GM12874 (cell line): ENCODE data around the gene GHRHR.

ENCODE experiments used
- TF ChIP-seq, protein P1 (sequence below): IDR thresholded peaks from 2 replicates; pipeline ENCODE4 v1.5.1; 2011; ENCODE audit warnings: low read depth, mild to moderate bottlenecking, control low read depth, low read length, moderate library complexity; ENCODE audit not compliant: insufficient read depth

GHRHR gene

GRCh38 chr7:31022726-31023125, 59.0 kb downstream of the GHRHR start:
- TF ChIP-seq, protein P1, sequence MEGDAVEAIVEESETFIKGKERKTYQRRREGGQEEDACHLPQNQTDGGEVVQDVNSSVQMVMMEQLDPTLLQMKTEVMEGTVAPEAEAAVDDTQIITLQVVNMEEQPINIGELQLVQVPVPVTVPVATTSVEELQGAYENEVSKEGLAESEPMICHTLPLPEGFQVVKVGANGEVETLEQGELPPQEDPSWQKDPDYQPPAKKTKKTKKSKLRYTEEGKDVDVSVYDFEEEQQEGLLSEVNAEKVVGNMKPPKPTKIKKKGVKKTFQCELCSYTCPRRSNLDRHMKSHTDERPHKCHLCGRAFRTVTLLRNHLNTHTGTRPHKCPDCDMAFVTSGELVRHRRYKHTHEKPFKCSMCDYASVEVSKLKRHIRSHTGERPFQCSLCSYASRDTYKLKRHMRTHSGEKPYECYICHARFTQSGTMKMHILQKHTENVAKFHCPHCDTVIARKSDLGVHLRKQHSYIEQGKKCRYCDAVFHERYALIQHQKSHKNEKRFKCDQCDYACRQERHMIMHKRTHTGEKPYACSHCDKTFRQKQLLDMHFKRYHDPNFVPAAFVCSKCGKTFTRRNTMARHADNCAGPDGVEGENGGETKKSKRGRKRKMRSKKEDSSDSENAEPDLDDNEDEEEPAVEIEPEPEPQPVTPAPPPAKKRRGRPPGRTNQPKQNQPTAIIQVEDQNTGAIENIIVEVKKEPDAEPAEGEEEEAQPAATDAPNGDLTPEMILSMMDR = no peak

DNA sequence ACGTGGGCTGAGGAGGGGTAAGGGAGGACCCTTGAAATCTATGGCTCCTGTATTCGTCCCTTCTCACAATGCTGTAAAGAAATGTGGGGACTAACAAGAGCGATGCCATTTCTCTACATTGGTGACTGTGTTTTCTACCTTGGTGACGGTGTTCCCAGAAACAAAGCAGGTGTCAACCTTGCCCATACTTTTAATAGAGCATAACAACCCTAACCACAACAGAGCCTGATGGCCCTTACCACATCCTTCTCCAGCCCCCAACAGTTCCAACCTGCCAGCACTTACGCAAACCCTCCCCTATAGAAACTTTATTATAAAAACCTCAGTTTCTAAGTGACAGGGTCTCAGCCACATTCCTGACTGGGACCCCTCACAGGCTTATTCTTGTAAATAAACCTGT, 60.1 kb downstream of the GHRHR start:
- TF ChIP-seq, protein P1 = no peak

DNA sequence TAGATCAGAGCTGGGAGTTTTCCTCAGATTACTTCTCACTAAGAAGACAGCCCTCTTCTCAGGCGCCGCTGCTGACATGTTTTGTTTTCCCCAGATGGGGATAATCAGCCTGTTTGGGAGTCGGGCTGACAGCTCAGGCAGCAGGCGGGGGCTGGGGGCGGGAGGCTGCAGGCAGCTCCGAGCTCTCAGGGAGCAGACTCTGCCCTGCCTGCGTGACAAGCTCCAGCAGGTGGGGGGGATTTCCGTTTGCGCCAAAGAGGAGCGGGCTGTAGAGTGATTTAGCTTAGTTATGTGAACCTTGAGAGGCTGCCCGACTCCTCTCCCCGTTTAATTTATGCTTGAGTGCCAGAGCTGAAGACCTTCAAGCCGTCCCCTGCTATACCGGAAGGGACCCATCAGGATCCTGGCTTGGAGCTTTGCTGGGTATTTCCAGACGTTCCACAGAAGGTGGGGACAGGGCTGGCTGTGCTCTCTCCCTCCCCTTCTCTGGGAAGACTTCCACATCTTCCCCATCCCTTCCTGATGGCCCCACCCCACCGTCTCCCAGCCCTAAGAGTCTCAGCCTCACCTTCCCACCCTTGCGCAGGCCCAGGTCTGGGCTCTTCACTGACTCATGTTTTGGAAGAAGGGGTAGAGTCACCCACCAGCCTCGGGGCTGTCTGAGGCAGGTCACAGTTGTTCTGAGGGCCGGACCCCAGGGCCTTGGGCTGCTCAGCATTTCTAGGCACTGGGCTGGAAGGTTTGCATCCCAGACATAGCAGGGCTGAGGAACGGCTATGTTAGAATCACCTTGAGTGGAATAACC, 63.6 kb downstream of the GHRHR start:
- TF ChIP-seq, protein P1 = no peak

DNA sequence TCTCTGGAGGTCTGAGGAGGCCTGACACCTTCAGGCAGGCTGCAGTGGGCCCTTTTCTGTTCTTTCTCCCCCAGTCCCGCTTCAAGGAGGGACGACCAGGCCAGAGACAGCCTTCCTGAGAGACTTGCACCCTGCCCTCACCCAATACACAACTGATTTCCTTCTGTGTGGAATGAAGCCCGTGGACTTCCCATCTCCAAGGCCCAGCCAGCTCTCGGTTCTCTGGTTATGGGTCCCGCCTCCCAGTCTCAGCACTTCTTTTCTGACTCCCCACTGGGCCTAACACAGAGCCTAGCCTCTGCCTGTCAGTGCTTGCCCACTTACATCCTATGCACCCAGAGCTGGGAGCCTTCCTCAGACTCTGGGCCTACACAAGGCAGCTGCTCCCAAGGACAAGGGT, 64.3 kb downstream of the GHRHR start:
- TF ChIP-seq, protein P1 = no peak

GRCh38 chr7:31028417-31028992, 64.8 kb downstream of the GHRHR start:
- TF ChIP-seq, protein P1 = no peak
